Hepatocyte (in vitro differentiated cells): ENCODE results near the gene COP1. TPM values are rescaled to one million over a fixed set of nuclear protein-coding genes. Genes with fewer than 3 reads are reported as not detected.

Experiments used
- DNase-seq: peaks from one replicate; pipeline ENCODE4 v3.0.0-alpha.2; 2016; ENCODE audit warnings: low spot score
- H2AFZ ChIP-seq: fragments of 200-600 bp; sonication (generic); 2 replicates; pipeline ENCODE4 v1.6.0; 2016; ENCODE audit warnings: antibody characterized with exemption, mild to moderate bottlenecking
- H3K27ac ChIP-seq: fragments of 200-600 bp; sonication (generic); 2 replicates; pipeline ENCODE4 v1.5.1; 2016; ENCODE audit warnings: mild to moderate bottlenecking
- H3K27me3 ChIP-seq: fragments of 200-600 bp; sonication (generic); 2 replicates; pipeline ENCODE4 v1.6.1; 2016
- H3K36me3 ChIP-seq: fragments of 200-600 bp; sonication (generic); replicated peaks from 2 replicates; pipeline ENCODE4 v1.5.1; 2016; ENCODE audit warnings: low read depth; ENCODE audit not compliant: insufficient read depth
- H3K4me1 ChIP-seq: fragments of 200-600 bp; sonication (generic); 2 replicates; pipeline ENCODE4 v1.5.1; 2016; ENCODE audit warnings: mild to moderate bottlenecking, moderate library complexity; ENCODE audit not compliant: insufficient read depth
- H3K4me2 ChIP-seq: fragments of 200-600 bp; sonication (generic); 2 replicates; pipeline ENCODE4 v1.6.0; 2016
- H3K4me3 ChIP-seq: fragments of 200-600 bp; sonication (generic); 2 replicates; pipeline ENCODE4 v1.5.1; 2016; ENCODE audit warnings: mild to moderate bottlenecking
- H3K79me2 ChIP-seq: fragments of 200-600 bp; sonication (generic); 2 replicates; pipeline ENCODE4 v1.6.0; 2017; ENCODE audit warnings: mild to moderate bottlenecking
- H3K9me2 ChIP-seq: fragments of 200-600 bp; sonication (generic); replicated peaks from 2 replicates; pipeline ENCODE4 v1.6.0; 2017; ENCODE audit warnings: mild to moderate bottlenecking; ENCODE audit not compliant: insufficient read depth
- H3K9me3 ChIP-seq: fragments of 200-600 bp; sonication (generic); 2 replicates; pipeline ENCODE4 v1.5.1; 2016; ENCODE audit warnings: low read depth, mild to moderate bottlenecking
- H4K20me1 ChIP-seq: fragments of 200-600 bp; sonication (generic); 2 replicates; pipeline ENCODE4 v1.6.0; 2016; ENCODE audit warnings: mild to moderate bottlenecking; ENCODE audit not compliant: insufficient read depth, poor library complexity, severe bottlenecking
- CTCF ChIP-seq: fragments of 200-600 bp; sonication (generic); IDR thresholded peaks from 2 replicates; pipeline ENCODE4 v1.5.1; 2016; ENCODE audit warnings: antibody characterized with exemption, mild to moderate bottlenecking; ENCODE audit not compliant: poor library complexity
- EZH2 ChIP-seq: fragments of 200-600 bp; sonication (generic); IDR thresholded peaks from 2 replicates; pipeline ENCODE4 v1.6.1; 2016; ENCODE audit warnings: antibody characterized with exemption, mild to moderate bottlenecking, borderline replicate concordance
- EZH2phosphoT487 ChIP-seq: fragments of 200-600 bp; sonication (generic); IDR thresholded peaks from one replicate; pipeline ENCODE4 v1.6.1; 2018; ENCODE audit warnings: antibody characterized with exemption, mild to moderate bottlenecking, low read depth, moderate library complexity; ENCODE audit not compliant: unreplicated experiment, severe bottlenecking
- WGBS: methylation state at CpG from one replicate; pipeline ENCODE4 v1.1.6; 2016; ENCODE audit warnings: low lambda C conversion rate; ENCODE audit errors: missing lambda C conversion rate; 5-methylcytosine and 5-hydroxymethylcytosine counted together
- polyA plus RNA-seq: library from polyadenylated mRNA; unstranded; fragments of >200 nt; fragmentation: Nextera tagmentation; extraction: Ambion mirVana; gene quantifications from 2 replicates; pipeline ENCODE4 v1.2.1, GENCODE V29; 2016
- total RNA-seq: library from RNA; depleted of rRNA; stranded (reverse); fragments of >200 nt; gene quantifications from 2 replicates; pipeline ENCODE4 v1.2.3, GENCODE V29; 2014

Gene COP1
- total and polyA plus RNA-seq, 2 experiments from 2014 or later, result 63.0 to 65.9 TPM

- Histone ChIP-seq H4K20me1 (peaks cover 3% of the 10 kb centered on the region), H3K79me2 (peaks cover 82% of the 10 kb centered on the region), H3K4me3 (no peak overlapping the region), H3K36me3 (no peaks in the 10 kb centered on the region), H3K27me3 (no peaks in the 10 kb centered on the region), H3K27ac (no peak overlapping the region), H3K4me1 (no peaks in the 10 kb centered on the region), H3K4me2 (no peak overlapping the region), H3K9me3 (no peaks in the 10 kb centered on the region), H2AFZ (no peak overlapping the region), H3K9me2 (no peaks in the 10 kb centered on the region)
- WGBS, result 77% methylated on average over 3 of the region's 3 CpGs
- DNase-seq, result no peak
- TF ChIP-seq CTCF, result no peak
- no peak for TF ChIP-seq EZH2phosphoT487
- TF ChIP-seq EZH2, result no peak
Measured at GRCh38 chr1:176142973-176143372, 64.1 kb downstream of the COP1 start.

DNA sequence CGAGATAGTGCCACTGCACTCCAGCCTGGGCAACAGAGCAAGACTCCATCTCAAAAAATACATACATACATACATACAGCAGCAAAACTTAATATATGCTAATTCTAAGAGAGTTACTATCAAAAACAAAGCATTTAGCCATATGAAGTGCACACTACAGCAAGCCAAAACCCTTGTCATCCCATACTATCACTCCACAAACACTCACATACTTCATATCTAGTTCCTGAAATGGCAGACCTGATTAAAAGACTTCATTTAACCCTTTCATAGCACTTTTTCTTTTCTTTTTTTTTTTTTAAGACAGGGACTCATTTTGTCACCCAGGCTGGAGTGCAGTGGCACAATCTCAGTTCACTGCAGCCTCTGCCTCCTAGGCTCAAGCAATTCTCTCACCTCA, 65.6 kb downstream of the COP1 start:
- TF ChIP-seq EZH2 (no peak), EZH2phosphoT487 (no peak), CTCF (no peak)
- H3K9me2 ChIP-seq, result no peaks in the 10 kb centered on the region
- H3K27ac ChIP-seq, result no peak overlapping the region
- H4K20me1 ChIP-seq, result peaks cover 3% of the 10 kb centered on the region
- no peaks in the 10 kb centered on the region for H3K36me3 ChIP-seq
- 100% methylated on average over 1 of the region's 1 CpG for WGBS
- H2AFZ ChIP-seq, result no peak overlapping the region
- H3K9me3 ChIP-seq, result no peaks in the 10 kb centered on the region
- H3K27me3 ChIP-seq, result no peaks in the 10 kb centered on the region
- H3K4me1 ChIP-seq, result no peaks in the 10 kb centered on the region
- H3K4me2 ChIP-seq, result no peak overlapping the region
- H3K4me3 ChIP-seq, result no peak overlapping the region
- DNase-seq, result no peak
- H3K79me2 ChIP-seq, result peaks cover 79% of the 10 kb centered on the region

GRCh38 chr1:176136891-176137290, 70.2 kb downstream of the COP1 start:
- peaks cover 57% of the 10 kb centered on the region for H3K79me2 ChIP-seq
- no peaks in the 10 kb centered on the region for H3K27me3 ChIP-seq
- H3K36me3 ChIP-seq, result no peaks in the 10 kb centered on the region
- H2AFZ ChIP-seq, result no peak overlapping the region
- H3K27ac ChIP-seq, result no peak overlapping the region
- H3K4me3 ChIP-seq, result no peak overlapping the region
- peaks cover 3% of the 10 kb centered on the region for H4K20me1 ChIP-seq
- H3K9me3 ChIP-seq, result no peaks in the 10 kb centered on the region
- WGBS, result 71% methylated on average over 3 of the region's 3 CpGs
- no peak for DNase-seq
- H3K4me1 ChIP-seq, result no peaks in the 10 kb centered on the region
- TF ChIP-seq CTCF, result no peak
- no peak for TF ChIP-seq EZH2
- TF ChIP-seq EZH2phosphoT487, result no peak
- no peaks in the 10 kb centered on the region for H3K9me2 ChIP-seq
- H3K4me2 ChIP-seq, result no peak overlapping the region

DNA sequence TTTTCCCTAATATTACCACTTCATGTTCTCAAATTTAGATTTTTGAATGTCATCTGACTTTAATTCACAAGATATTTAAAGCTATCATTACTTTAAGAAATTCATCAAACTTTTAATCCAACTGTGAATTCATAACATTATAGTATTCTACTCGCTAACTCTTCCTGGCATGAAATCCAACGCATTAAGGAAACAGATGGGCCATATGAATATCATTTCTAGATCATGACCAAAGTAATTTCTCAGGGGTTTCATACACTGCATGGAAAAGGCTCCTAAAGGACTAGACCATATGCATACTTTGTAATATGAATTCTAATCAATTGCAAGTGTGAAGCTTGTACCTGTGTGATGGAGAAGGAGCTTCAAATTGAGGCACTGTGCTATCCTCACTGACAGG, 72.4 kb downstream of the COP1 start:
- Histone ChIP-seq H3K79me2 (peaks cover 52% of the 10 kb centered on the region), H3K4me2 (no peak overlapping the region), H3K9me2 (no peaks in the 10 kb centered on the region), H3K27me3 (no peaks in the 10 kb centered on the region), H3K4me1 (no peaks in the 10 kb centered on the region), H3K27ac (no peak overlapping the region), H3K36me3 (no peaks in the 10 kb centered on the region), H4K20me1 (peaks cover 3% of the 10 kb centered on the region), H3K9me3 (no peaks in the 10 kb centered on the region), H3K4me3 (no peak overlapping the region), H2AFZ (no peak overlapping the region)
- TF ChIP-seq EZH2phosphoT487, result no peak
- TF ChIP-seq CTCF, result no peak
- no peak for TF ChIP-seq EZH2
- WGBS, result 98% methylated on average over 2 of the region's 2 CpGs
- no peak for DNase-seq
